Mucosa of rectum (tissue), 2 donors: Measurements from ENCODE around the gene CIBAR2.

ENCODE experiments used
- H3K27ac ChIP-seq, 2 donors: one replicate each; pipeline ENCODE4 v1.7.0; 2013; ENCODE audit warnings: inconsistent platforms in 2 of 2, low read depth in 2 of 2, low read length in 2 of 2
- H3K27me3 ChIP-seq, 2 donors: one replicate each; pipeline ENCODE4 v1.7.0; 2013; ENCODE audit warnings: low read length in 2 of 2; ENCODE audit not compliant: control insufficient read depth in 2 of 2, insufficient read depth in 2 of 2
- H3K36me3 ChIP-seq, 2 donors: one replicate each; pipeline ENCODE4 v1.7.0; 2013; ENCODE audit warnings: low read length in 2 of 2; ENCODE audit not compliant: control insufficient read depth in 2 of 2, insufficient read depth in 2 of 2
- H3K4me1 ChIP-seq, 2 donors: one replicate each; pipeline ENCODE4 v1.7.0; 2013; ENCODE audit warnings: low read length in 2 of 2, mild to moderate bottlenecking in 1 of 2; ENCODE audit not compliant: control insufficient read depth in 2 of 2, insufficient read depth in 2 of 2
- H3K4me3 ChIP-seq, 2 donors: one replicate each; pipeline ENCODE4 v1.7.0; 2013; ENCODE audit warnings: low read length in 2 of 2
- H3K9ac ChIP-seq, 2 donors: one replicate each; pipeline ENCODE4 v1.7.0; 2013; ENCODE audit warnings: low read length in 2 of 2, low read depth in 1 of 2, mild to moderate bottlenecking in 1 of 2
- H3K9me3 ChIP-seq, 2 donors: one replicate each; pipeline ENCODE4 v1.7.0; 2013; ENCODE audit warnings: low read length in 2 of 2; ENCODE audit not compliant: control insufficient read depth in 2 of 2
- donor health status: healthy.
- donor health status: Normal muscosa, but diverticular disease.

Gene CIBAR2

GRCh38 chr16:85152414-85153030, 40.2 kb upstream of the CIBAR2 start:
- peaks cover 3% of the 10 kb centered on the region in 2 donors for H3K4me1 ChIP-seq
- peaks cover 2 to 4% of the 10 kb centered on the region in 2 donors for H3K27me3 ChIP-seq
- H3K9ac ChIP-seq, result no peak overlapping the region
- no peak overlapping the region for H3K27ac ChIP-seq
- H3K4me3 ChIP-seq, result no peak overlapping the region
- no peaks in the 10 kb centered on the region for H3K9me3 ChIP-seq
- no peaks in the 10 kb centered on the region for H3K36me3 ChIP-seq

GRCh38 chr16:85151603-85152413, 39.5 kb upstream of the CIBAR2 start:
- H3K9ac ChIP-seq, result no peak overlapping the region
- peak overlapping the region in 1 of 2 donors; percentile 40 for H3K27ac ChIP-seq
- no peaks in the 10 kb centered on the region for H3K9me3 ChIP-seq
- no peak overlapping the region for H3K4me3 ChIP-seq
- peaks cover 2 to 4% of the 10 kb centered on the region in 2 donors for H3K27me3 ChIP-seq
- peaks cover 3% of the 10 kb centered on the region in 2 donors for H3K4me1 ChIP-seq
- no peaks in the 10 kb centered on the region for H3K36me3 ChIP-seq

- no peaks in the 10 kb centered on the region for H3K9me3 ChIP-seq
- no peak overlapping the region for H3K9ac ChIP-seq
- peaks cover 3% of the 10 kb centered on the region in 2 donors for H3K4me1 ChIP-seq
- no peak overlapping the region for H3K4me3 ChIP-seq
- no peaks in the 10 kb centered on the region for H3K36me3 ChIP-seq
- H3K27me3 ChIP-seq, result peaks cover 2 to 4% of the 10 kb centered on the region in 2 donors
- peak overlapping the region in 1 of 2 donors; percentile 40 for H3K27ac ChIP-seq
These were observed 38.9 kb upstream of the CIBAR2 start for GRCh38 chr16:85151079-85151602.

- no peak overlapping the region for H3K4me3 ChIP-seq
- H3K4me1 ChIP-seq, result peaks cover 3% of the 10 kb centered on the region in 2 donors
- no peaks in the 10 kb centered on the region for H3K9me3 ChIP-seq
- no peaks in the 10 kb centered on the region for H3K36me3 ChIP-seq
- peaks cover 2 to 4% of the 10 kb centered on the region in 2 donors for H3K27me3 ChIP-seq
- no peak overlapping the region for H3K9ac ChIP-seq
- H3K27ac ChIP-seq, result no peak overlapping the region
These were observed 38.2 kb upstream of the CIBAR2 start for GRCh38 chr16:85150331-85150940.

- Histone ChIP-seq H3K4me1 (peaks cover 3% of the 10 kb centered on the region in 2 donors), H3K27ac (no peak overlapping the region), H3K9ac (no peak overlapping the region), H3K4me3 (no peak overlapping the region), H3K27me3 (peaks cover 2 to 4% of the 10 kb centered on the region in 2 donors), H3K36me3 (no peaks in the 10 kb centered on the region), H3K9me3 (no peaks in the 10 kb centered on the region)
These were observed 37.5 kb upstream of the CIBAR2 start for GRCh38 chr16:85149776-85150175.

GRCh38 chr16:85148931-85149330, 36.7 kb upstream of the CIBAR2 start:
- Histone ChIP-seq H3K4me1 (peaks cover 3% of the 10 kb centered on the region in 2 donors), H3K36me3 (no peaks in the 10 kb centered on the region), H3K4me3 (no peak overlapping the region), H3K27me3 (peaks cover 2 to 4% of the 10 kb centered on the region in 2 donors), H3K27ac (no peak overlapping the region), H3K9ac (no peak overlapping the region), H3K9me3 (no peaks in the 10 kb centered on the region)

- Histone ChIP-seq H3K27ac (no peak overlapping the region), H3K27me3 (peaks cover 2 to 4% of the 10 kb centered on the region in 2 donors), H3K9me3 (no peaks in the 10 kb centered on the region), H3K36me3 (no peaks in the 10 kb centered on the region), H3K9ac (no peak overlapping the region), H3K4me3 (no peak overlapping the region), H3K4me1 (peaks cover 3% of the 10 kb centered on the region in 2 donors)
These were observed 34.8 kb upstream of the CIBAR2 start for GRCh38 chr16:85146922-85147651.

- no peak overlapping the region for H3K27ac ChIP-seq
- peaks cover 1% of the 10 kb centered on the region in 2 donors for H3K4me1 ChIP-seq
- H3K9ac ChIP-seq, result no peak overlapping the region
These were observed 34.2 kb upstream of the CIBAR2 start for GRCh38 chr16:85146532-85146797.

GRCh38 chr16:85145734-85146531, 33.7 kb upstream of the CIBAR2 start:
- no peaks in the 10 kb centered on the region for H3K36me3 ChIP-seq
- peaks cover 2 to 4% of the 10 kb centered on the region in 2 donors for H3K27me3 ChIP-seq
- no peak overlapping the region for H3K4me3 ChIP-seq
- H3K9me3 ChIP-seq, result no peaks in the 10 kb centered on the region
- no peaks in the 10 kb centered on the region for H3K4me1 ChIP-seq
- H3K9ac ChIP-seq, result no peak overlapping the region
- no peak overlapping the region for H3K27ac ChIP-seq

More at GRCh38 chr16:85146532-85146797, 34.2 kb upstream of the CIBAR2 start:
- Histone ChIP-seq H3K4me3 (no peak overlapping the region), H3K9me3 (no peaks in the 10 kb centered on the region), H3K27me3 (peaks cover 2 to 4% of the 10 kb centered on the region in 2 donors), H3K36me3 (no peaks in the 10 kb centered on the region)
